GM12875 (cell line): Measurements from ENCODE around the gene ECHS1.

Experiments
- H3K4me3 ChIP-seq: one replicate; pipeline ENCODE4 v1.5.1; 2011; ENCODE audit warnings: low read depth, low read length, control low read depth
- CTCF ChIP-seq: IDR thresholded peaks from 2 replicates; pipeline ENCODE4 v1.5.1; 2011; ENCODE audit warnings: low read depth, mild to moderate bottlenecking, control low read depth, inconsistent platforms, low read length, moderate library complexity, borderline replicate concordance; ENCODE audit not compliant: insufficient read depth

ECHS1 gene

GRCh38 chr10:133397938-133398337, 24.8 kb upstream of the ECHS1 start:
- no peak overlapping the region for H3K4me3 ChIP-seq
- no peak for TF ChIP-seq CTCF

- no peak for TF ChIP-seq CTCF
Measured at GRCh38 chr10:133396035-133396624, 23.0 kb upstream of the ECHS1 start.

GRCh38 chr10:133394801-133395221, 21.7 kb upstream of the ECHS1 start:
- no peak for TF ChIP-seq CTCF
- peak overlapping the region; percentile 95 for H3K4me3 ChIP-seq

More at GRCh38 chr10:133396035-133396624, 23.0 kb upstream of the ECHS1 start:
- no peak overlapping the region for H3K4me3 ChIP-seq

GRCh38 chr10:133394064-133394663, 21.0 kb upstream of the ECHS1 start, which contains the start of gene MTG1:
TSS of gene MTG1 (plus strand) at chr10:133394157. CDS start at chr10:133394221, 64 bp downstream.
- peak within 1 kb of the TSS; percentile 95 for H3K4me3 ChIP-seq
- 0 out of 2 replicates have a peak, but pooled peaks have one; percentile 1 for TF ChIP-seq CTCF

- H3K4me3 ChIP-seq, result peak overlapping the region; percentile 95
- TF ChIP-seq CTCF, result no peak
Measured at GRCh38 chr10:133393401-133394063, 20.4 kb upstream of the ECHS1 start.

GRCh38 chr10:133391761-133392518, 18.8 kb upstream of the ECHS1 start:
- no peak for TF ChIP-seq CTCF
- H3K4me3 ChIP-seq, result no peak overlapping the region
